Rectal smooth muscle tissue (tissue), 1 donor: Measurements from ENCODE around the gene KLHDC9.

ENCODE experiments used
- H3K27ac ChIP-seq: one replicate; pipeline ENCODE4 v1.7.0; 2013; ENCODE audit warnings: low read depth, low read length, inconsistent platforms
- H3K27me3 ChIP-seq: one replicate; pipeline ENCODE4 v1.7.0; 2013; ENCODE audit warnings: low read length; ENCODE audit not compliant: control insufficient read depth, insufficient read depth
- H3K36me3 ChIP-seq: one replicate; pipeline ENCODE4 v1.7.0; 2013; ENCODE audit warnings: low read length; ENCODE audit not compliant: control insufficient read depth, insufficient read depth
- H3K4me1 ChIP-seq: one replicate; pipeline ENCODE4 v1.7.0; 2013; ENCODE audit warnings: low read length; ENCODE audit not compliant: control insufficient read depth, insufficient read depth
- H3K4me3 ChIP-seq: one replicate; pipeline ENCODE4 v1.7.0; 2013; ENCODE audit warnings: low read length
- H3K9ac ChIP-seq: one replicate; pipeline ENCODE4 v1.7.0; 2013; ENCODE audit warnings: low read length

KLHDC9 gene

GRCh38 chr1:161080441-161081405, 17.4 kb upstream of the KLHDC9 start:
- no peak overlapping the region for H3K4me3 ChIP-seq
- H3K9ac ChIP-seq = no peak overlapping the region
- H3K27me3 ChIP-seq = no peaks in the 10 kb centered on the region
- H3K4me1 ChIP-seq = no peaks in the 10 kb centered on the region
- H3K36me3 ChIP-seq = no peaks in the 10 kb centered on the region
- H3K27ac ChIP-seq = no peak overlapping the region

GRCh38 chr1:161081519-161081918, 16.6 kb upstream of the KLHDC9 start:
- no peak overlapping the region for H3K27ac ChIP-seq
- H3K36me3 ChIP-seq = no peaks in the 10 kb centered on the region
- H3K4me1 ChIP-seq = no peaks in the 10 kb centered on the region
- no peak overlapping the region for H3K9ac ChIP-seq
- no peaks in the 10 kb centered on the region for H3K27me3 ChIP-seq
- H3K4me3 ChIP-seq = no peak overlapping the region

GRCh38 chr1:161082483-161082882, 15.7 kb upstream of the KLHDC9 start:
- Histone ChIP-seq H3K4me3 (no peak overlapping the region), H3K4me1 (no peaks in the 10 kb centered on the region), H3K36me3 (no peaks in the 10 kb centered on the region), H3K27me3 (no peaks in the 10 kb centered on the region), H3K9ac (no peak overlapping the region), H3K27ac (no peak overlapping the region)

- Histone ChIP-seq H3K9ac (no peak overlapping the region), H3K36me3 (no peaks in the 10 kb centered on the region), H3K27me3 (no peaks in the 10 kb centered on the region), H3K4me1 (no peaks in the 10 kb centered on the region), H3K27ac (no peak overlapping the region), H3K4me3 (no peak overlapping the region)
These were observed 15.0 kb upstream of the KLHDC9 start for GRCh38 chr1:161082996-161083747.

- no peaks in the 10 kb centered on the region for H3K27me3 ChIP-seq
- H3K36me3 ChIP-seq = no peaks in the 10 kb centered on the region
- H3K4me1 ChIP-seq = no peaks in the 10 kb centered on the region
- no peak overlapping the region for H3K27ac ChIP-seq
- H3K9ac ChIP-seq = no peak overlapping the region
- H3K4me3 ChIP-seq = no peak overlapping the region
These were observed 14.2 kb upstream of the KLHDC9 start for GRCh38 chr1:161083748-161084596.

GRCh38 chr1:161084597-161084988, 13.6 kb upstream of the KLHDC9 start:
- Histone ChIP-seq H3K36me3 (no peaks in the 10 kb centered on the region), H3K4me1 (no peaks in the 10 kb centered on the region), H3K4me3 (no peak overlapping the region), H3K27me3 (no peaks in the 10 kb centered on the region), H3K9ac (no peak overlapping the region), H3K27ac (no peak overlapping the region)

- H3K27ac ChIP-seq = no peak overlapping the region
- H3K9ac ChIP-seq = no peak overlapping the region
- no peak overlapping the region for H3K4me3 ChIP-seq
- H3K36me3 ChIP-seq = no peaks in the 10 kb centered on the region
- H3K27me3 ChIP-seq = no peaks in the 10 kb centered on the region
- no peaks in the 10 kb centered on the region for H3K4me1 ChIP-seq
These were observed 13.0 kb upstream of the KLHDC9 start for GRCh38 chr1:161085165-161085564.

- Histone ChIP-seq H3K4me3 (no peak overlapping the region), H3K27ac (no peak overlapping the region), H3K36me3 (no peaks in the 10 kb centered on the region), H3K27me3 (no peaks in the 10 kb centered on the region), H3K9ac (no peak overlapping the region), H3K4me1 (no peaks in the 10 kb centered on the region)
These were observed 11.7 kb upstream of the KLHDC9 start for GRCh38 chr1:161086457-161086856.

GRCh38 chr1:161088587-161089110, 9.5 kb upstream of the KLHDC9 start:
- Histone ChIP-seq H3K9ac (no peak overlapping the region), H3K27me3 (no peaks in the 10 kb centered on the region), H3K36me3 (no peaks in the 10 kb centered on the region), H3K27ac (no peak overlapping the region), H3K4me3 (no peak overlapping the region), H3K4me1 (no peaks in the 10 kb centered on the region)

- Histone ChIP-seq H3K27me3 (no peaks in the 10 kb centered on the region), H3K27ac (no peak within 1 kb of the TSS)
These were observed 8.8 kb upstream of the KLHDC9 start, which contains the start of gene NECTIN4 for GRCh38 chr1:161089251-161089924. TSS of gene NECTIN4 (minus strand) at chr1:161089558. CDS start at chr1:161089296, 262 bp downstream.

GRCh38 chr1:161089938-161090337, 8.2 kb upstream of the KLHDC9 start:
- no peaks in the 10 kb centered on the region for H3K36me3 ChIP-seq
- H3K4me3 ChIP-seq = no peak overlapping the region
- H3K4me1 ChIP-seq = no peaks in the 10 kb centered on the region
- no peaks in the 10 kb centered on the region for H3K27me3 ChIP-seq
- no peak overlapping the region for H3K9ac ChIP-seq
- no peak overlapping the region for H3K27ac ChIP-seq

More at GRCh38 chr1:161089251-161089924, 8.8 kb upstream of the KLHDC9 start, which contains the start of gene NECTIN4:
- H3K4me1 ChIP-seq = no peaks in the 10 kb centered on the region
- no peak within 1 kb of the TSS for H3K9ac ChIP-seq
- no peaks in the 10 kb centered on the region for H3K36me3 ChIP-seq
- no peak within 1 kb of the TSS for H3K4me3 ChIP-seq
